Astrocyte (in vitro differentiated cells and primary cell): ENCODE data around the gene ATP6V1E1. TPM values are rescaled to one million over a fixed set of nuclear protein-coding genes. Genes with fewer than 3 reads are reported as not detected.
"Not testable (repeated sequence)": the region's sequence is repeated elsewhere in the genome, so short reads cannot be mapped to it uniquely, and the experiment has no call there.

Experiments
- DNase-seq: peaks from one replicate; pipeline ENCODE4 v3.0.0-alpha.2; 2010; ENCODE audit warnings: low read depth
- FAIRE-seq: peaks from 2 replicates; lab custom pipeline; 2011; peaks lifted over from hg19 to GRCh38; lab: Jason Lieb, UNC
- H2AFZ ChIP-seq: 2 replicates; pipeline ENCODE4 v1.6.0; 2012; ENCODE audit warnings: low read depth, low read length, inconsistent platforms
- H3K27ac ChIP-seq: 2 replicates; pipeline ENCODE4 v1.5.1; 2011; ENCODE audit warnings: low read depth, low read length, inconsistent platforms
- H3K27me3 ChIP-seq: 2 replicates; pipeline ENCODE4 v1.6.0; 2011; ENCODE audit warnings: low read length, inconsistent platforms; ENCODE audit not compliant: insufficient read depth
- H3K36me3 ChIP-seq: 2 replicates; pipeline ENCODE4 v1.5.1; 2011; ENCODE audit warnings: low read length, inconsistent platforms; ENCODE audit not compliant: insufficient read depth
- H3K4me1 ChIP-seq: 2 replicates; pipeline ENCODE4 v1.5.1; 2011; ENCODE audit warnings: low read length, inconsistent platforms; ENCODE audit not compliant: insufficient read depth
- H3K4me2 ChIP-seq: 2 replicates; pipeline ENCODE4 v1.6.0; 2012; ENCODE audit warnings: low read length, inconsistent platforms
- H3K4me3 ChIP-seq: 2 replicates; pipeline ENCODE4 v1.5.1; 2011; ENCODE audit warnings: low read depth, mild to moderate bottlenecking, low read length, inconsistent platforms; ENCODE audit not compliant: insufficient read depth
- H3K79me2 ChIP-seq: 2 replicates; pipeline ENCODE4 v1.6.0; 2012; ENCODE audit warnings: mild to moderate bottlenecking, low read length, inconsistent platforms; ENCODE audit not compliant: insufficient read depth
- H3K9ac ChIP-seq: 2 replicates; pipeline ENCODE4 v1.6.0; 2012; ENCODE audit warnings: mild to moderate bottlenecking, low read length, inconsistent platforms
- H3K9me3 ChIP-seq: 2 replicates; pipeline ENCODE4 v1.5.1; 2012; ENCODE audit warnings: low read depth, mild to moderate bottlenecking, low read length, inconsistent platforms; ENCODE audit not compliant: insufficient read depth
- H4K20me1 ChIP-seq: 2 replicates; pipeline ENCODE4 v1.6.0; 2012; ENCODE audit warnings: low read length, inconsistent platforms; ENCODE audit not compliant: insufficient read depth
- H3K27ac Mint-ChIP-seq: one replicate; pipeline ENCODE4 v1.8.0; 2021; ENCODE audit warnings: mild to moderate bottlenecking, mixed read lengths; ENCODE audit not compliant: unreplicated experiment
- H3K27me3 Mint-ChIP-seq: one replicate; pipeline ENCODE4 v1.8.0; 2021; ENCODE audit warnings: low read depth, mixed read lengths; ENCODE audit not compliant: unreplicated experiment
- H3K36me3 Mint-ChIP-seq: one replicate; pipeline ENCODE4 v1.8.0; 2021; ENCODE audit warnings: low read depth, mixed read lengths; ENCODE audit not compliant: unreplicated experiment
- H3K4me1 Mint-ChIP-seq: one replicate; pipeline ENCODE4 v1.8.0; 2021; ENCODE audit warnings: low read depth, mixed read lengths; ENCODE audit not compliant: unreplicated experiment
- H3K4me3 Mint-ChIP-seq: one replicate; pipeline ENCODE4 v1.8.0; 2021; ENCODE audit warnings: mild to moderate bottlenecking, moderate library complexity, mixed read lengths; ENCODE audit not compliant: unreplicated experiment
- H3K9me3 Mint-ChIP-seq: one replicate; pipeline ENCODE4 v1.8.0; 2021; ENCODE audit warnings: mild to moderate bottlenecking, mixed read lengths; ENCODE audit not compliant: unreplicated experiment
- CTCF ChIP-seq: IDR thresholded peaks from 2 replicates; pipeline ENCODE4 v1.5.1; 2011; ENCODE audit warnings: low read depth, mild to moderate bottlenecking, inconsistent platforms, low read length, moderate library complexity; ENCODE audit not compliant: insufficient read depth
- EZH2 ChIP-seq: IDR thresholded peaks from 2 replicates; pipeline ENCODE4 v1.6.1; 2012; ENCODE audit warnings: mild to moderate bottlenecking, low read length, inconsistent platforms; ENCODE audit not compliant: insufficient read depth
- total RNA-seq: library from RNA; stranded (reverse); gene quantifications from 2 replicates; pipeline ENCODE4 v1.2.1, GENCODE V29; 2021

The ATP6V1E1 gene
- total RNA-seq, 1 donor from 2014 or later, result 160 TPM

GRCh38 chr22:17637490-17638181, 9.1 kb upstream of the ATP6V1E1 start:
- peaks cover 4% of the 10 kb centered on the region for H3K36me3 Mint-ChIP-seq
- Histone ChIP-seq H3K79me2 (peaks cover 36% of the 10 kb centered on the region), H3K4me3 (peak overlapping the region; percentile 90), H3K9ac (peak overlapping the region; percentile 99), H3K9me3 (no peaks in the 10 kb centered on the region), H3K27me3 (no peaks in the 10 kb centered on the region), H3K36me3 (no peaks in the 10 kb centered on the region), H2AFZ (peak overlapping the region; percentile 84), H3K4me2 (peak overlapping the region; percentile 91), H4K20me1 (no peaks in the 10 kb centered on the region), H3K27ac (peak overlapping the region; percentile 99), H3K4me1 (peaks cover 22% of the 10 kb centered on the region)
- H3K4me3 Mint-ChIP-seq, result peak overlapping the region; percentile 91
- H3K4me1 Mint-ChIP-seq, result peaks cover 18% of the 10 kb centered on the region
- no peak for DNase-seq
- TF ChIP-seq CTCF, result no peak
- TF ChIP-seq EZH2, result no peak
- no peaks in the 10 kb centered on the region for H3K27me3 Mint-ChIP-seq
- no peak for FAIRE-seq
- H3K27ac Mint-ChIP-seq, result peak overlapping the region; percentile 94
- H3K9me3 Mint-ChIP-seq, result no peaks in the 10 kb centered on the region

- H3K27ac ChIP-seq, H3K27me3 Mint-ChIP-seq, DNase-seq, H4K20me1 ChIP-seq, FAIRE-seq, H2AFZ ChIP-seq, H3K36me3 Mint-ChIP-seq, H3K4me2 ChIP-seq, H3K27ac Mint-ChIP-seq, H3K9me3 Mint-ChIP-seq, H3K36me3 ChIP-seq, H3K4me3 Mint-ChIP-seq, H3K9me3 ChIP-seq, H3K9ac ChIP-seq, H3K27me3 ChIP-seq, H3K4me3 ChIP-seq: not testable (repeated sequence)
- peaks cover 25% of the 10 kb centered on the region for H3K4me1 Mint-ChIP-seq
- Histone ChIP-seq H3K79me2 (peaks cover 28% of the 10 kb centered on the region), H3K4me1 (peaks cover 22% of the 10 kb centered on the region)
Observed at GRCh38 chr22:17636850-17637249, 8.3 kb upstream of the ATP6V1E1 start.

GRCh38 chr22:17634696-17635095, 6.1 kb upstream of the ATP6V1E1 start:
- Histone ChIP-seq H3K79me2 (peaks cover 10% of the 10 kb centered on the region), H3K27ac (no peak overlapping the region), H3K27me3 (no peaks in the 10 kb centered on the region), H3K9ac (no peak overlapping the region), H3K4me2 (no peak overlapping the region), H2AFZ (no peak overlapping the region), H3K36me3 (no peaks in the 10 kb centered on the region), H4K20me1 (no peaks in the 10 kb centered on the region), H3K9me3 (no peaks in the 10 kb centered on the region), H3K4me3 (no peak overlapping the region), H3K4me1 (peaks cover 22% of the 10 kb centered on the region)
- Mint-ChIP-seq H3K27ac (no peak overlapping the region), H3K27me3 (no peaks in the 10 kb centered on the region), H3K9me3 (no peaks in the 10 kb centered on the region), H3K4me1 (peaks cover 25% of the 10 kb centered on the region), H3K4me3 (no peak overlapping the region), H3K36me3 (no peaks in the 10 kb centered on the region)
- TF ChIP-seq CTCF (no peak), EZH2 (no peak)
- FAIRE-seq, result no peak
- DNase-seq, result no peak
